ENCODE data around the gene CCDC88C. TPM values are rescaled to one million over a fixed set of nuclear protein-coding genes. Genes with fewer than 3 reads are reported as not detected.

CCDC88C gene
- total RNA-seq, 2 experiments from 2014 or later = 269 to 287 TPM

DNA sequence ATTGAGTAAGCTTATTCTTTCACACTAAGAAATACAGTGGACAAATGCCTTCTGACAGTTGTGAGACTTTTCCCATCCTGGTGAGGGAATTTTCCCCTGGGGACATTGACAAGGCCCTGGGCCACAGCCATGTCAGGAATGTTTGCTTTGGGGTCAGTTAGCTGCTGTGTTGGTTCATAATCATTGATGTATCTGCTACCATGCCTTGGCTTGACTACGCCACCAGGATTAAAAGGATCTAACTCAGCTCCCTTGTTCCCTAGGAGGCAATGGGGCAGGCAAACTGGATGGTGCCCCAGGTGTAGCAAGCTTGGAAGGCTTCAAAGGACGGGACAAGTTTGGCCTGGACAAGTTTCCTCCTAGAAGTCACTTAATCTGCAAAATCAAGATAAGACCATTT, 3.1 kb upstream of the CCDC88C start:
- H3K4me1 Mint-ChIP-seq (ENCODE audit: low read depth) = peaks cover 32% of the 10 kb centered on the region
- Histone ChIP-seq H3K27me3 (ENCODE audit: control insufficient read depth in 1 of 2, insufficient read depth in 2 of 2, low read length in 2 of 2) (no peaks in the 10 kb centered on the region), H3K36me3 (ENCODE audit: insufficient read depth, low read length) (peaks cover 2% of the 10 kb centered on the region), H3K4me1 (ENCODE audit: insufficient read depth, low read length) (peaks cover 14% of the 10 kb centered on the region), H3K9me3 (ENCODE audit: control insufficient read depth in 1 of 2, insufficient read depth in 1 of 2, low read length in 2 of 2) (no peaks in the 10 kb centered on the region), H3K27ac (ENCODE audit: low read depth in 1 of 2, low read length in 2 of 2) (no peak overlapping the region), H3K4me3 (ENCODE audit: low read length) (no peak overlapping the region)
- ChIA-PET POLR2A (interaction anchor here (1.0 to 12.0 kb wide), 7 partner anchors 20 to 107 kb away, joined by 3 to 294 read pairs (median 4); partner anchors contain the start of gene PPP4R3A), CTCF (interaction anchor here (0.8 to 5.6 kb wide), 4 partner anchors 21 to 243 kb away, joined by 3 to 53 read pairs (median 4); no protein-coding TSS in a partner anchor)
- peak overlapping the region; percentile 30 for H3K4me3 Mint-ChIP-seq
- no peaks in the 10 kb centered on the region for H3K27me3 Mint-ChIP-seq
- peaks cover 13% of the 10 kb centered on the region for H3K36me3 Mint-ChIP-seq (ENCODE audit: low read depth)
- peak in 1 of 14 experiments; percentile 10 for DNase-seq
- peak overlapping the region; percentile 66 for H3K27ac Mint-ChIP-seq
- no peaks in the 10 kb centered on the region for H3K9me3 Mint-ChIP-seq
- ATAC-seq (ENCODE audit: poor library complexity) = no peak
- TF ChIP-seq, protein P1, sequence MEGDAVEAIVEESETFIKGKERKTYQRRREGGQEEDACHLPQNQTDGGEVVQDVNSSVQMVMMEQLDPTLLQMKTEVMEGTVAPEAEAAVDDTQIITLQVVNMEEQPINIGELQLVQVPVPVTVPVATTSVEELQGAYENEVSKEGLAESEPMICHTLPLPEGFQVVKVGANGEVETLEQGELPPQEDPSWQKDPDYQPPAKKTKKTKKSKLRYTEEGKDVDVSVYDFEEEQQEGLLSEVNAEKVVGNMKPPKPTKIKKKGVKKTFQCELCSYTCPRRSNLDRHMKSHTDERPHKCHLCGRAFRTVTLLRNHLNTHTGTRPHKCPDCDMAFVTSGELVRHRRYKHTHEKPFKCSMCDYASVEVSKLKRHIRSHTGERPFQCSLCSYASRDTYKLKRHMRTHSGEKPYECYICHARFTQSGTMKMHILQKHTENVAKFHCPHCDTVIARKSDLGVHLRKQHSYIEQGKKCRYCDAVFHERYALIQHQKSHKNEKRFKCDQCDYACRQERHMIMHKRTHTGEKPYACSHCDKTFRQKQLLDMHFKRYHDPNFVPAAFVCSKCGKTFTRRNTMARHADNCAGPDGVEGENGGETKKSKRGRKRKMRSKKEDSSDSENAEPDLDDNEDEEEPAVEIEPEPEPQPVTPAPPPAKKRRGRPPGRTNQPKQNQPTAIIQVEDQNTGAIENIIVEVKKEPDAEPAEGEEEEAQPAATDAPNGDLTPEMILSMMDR (IDR thresholded peaks at IDR 0.05) = no peak
- intact Hi-C loops (cut with DNase I, micrococcal nuclease) = no loop called here

DNA sequence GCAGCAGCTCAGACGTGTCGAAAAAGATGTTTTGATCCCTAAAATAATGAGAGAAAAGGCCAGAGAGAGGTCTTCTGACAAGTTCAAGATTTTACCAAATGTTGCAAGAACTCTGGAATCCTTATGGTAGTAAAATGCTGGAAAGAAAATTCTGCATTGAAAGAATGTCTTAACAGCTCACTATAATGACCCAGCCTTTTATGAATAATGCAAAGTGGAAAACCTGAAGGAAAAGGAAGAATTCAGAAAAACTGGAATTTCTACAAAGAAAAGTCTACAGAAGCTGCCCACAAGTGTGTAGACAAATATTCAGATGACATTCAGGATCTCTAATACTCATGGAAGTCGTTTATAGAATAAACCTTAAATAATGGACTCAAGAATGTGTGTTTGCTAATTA, 1.8 kb upstream of the CCDC88C start:
- H3K9me3 ChIP-seq (ENCODE audit: control insufficient read depth in 1 of 2, insufficient read depth in 1 of 2, low read length in 2 of 2) = no peaks in the 10 kb centered on the region
- intact Hi-C loops (cut with DNase I, micrococcal nuclease) = loop anchor here (1.0 to 5.0 kb wide), 6 partner anchors 65 to 453 kb away; partner anchors contain the start of gene GPR68 (in 1 of the 2)
- DNase-seq = no peak
- peak overlapping the region; percentile 86 for H3K4me3 Mint-ChIP-seq
- H3K4me3 ChIP-seq (ENCODE audit: low read length) = no peak overlapping the region
- H3K9me3 Mint-ChIP-seq = no peaks in the 10 kb centered on the region
- H3K27ac Mint-ChIP-seq = peak overlapping the region; percentile 86
- peak overlapping the region; percentile 52 to 78 for H3K27ac ChIP-seq (ENCODE audit: low read depth in 1 of 2, low read length in 2 of 2)
- no peak for ATAC-seq (ENCODE audit: poor library complexity)
- TF ChIP-seq, protein P1 (IDR thresholded peaks at IDR 0.05) = no peak
- peaks cover 39% of the 10 kb centered on the region for H3K4me1 Mint-ChIP-seq (ENCODE audit: low read depth)
- peaks cover 26% of the 10 kb centered on the region for H3K4me1 ChIP-seq (ENCODE audit: insufficient read depth, low read length)
- no peaks in the 10 kb centered on the region for H3K27me3 Mint-ChIP-seq
- ChIA-PET CTCF (interaction anchor here (2.2 to 6.4 kb wide), 3 partner anchors 19 to 94 kb away, joined by 9 to 62 read pairs (median 53); no protein-coding TSS in a partner anchor), POLR2A (interaction anchor here (1.6 to 12.0 kb wide), 4 partner anchors 18 to 106 kb away, joined by 3 to 294 read pairs (median 30); no protein-coding TSS in a partner anchor)
- no peaks in the 10 kb centered on the region for H3K27me3 ChIP-seq (ENCODE audit: control insufficient read depth in 1 of 2, insufficient read depth in 2 of 2, low read length in 2 of 2)
- peaks cover 24% of the 10 kb centered on the region for H3K36me3 Mint-ChIP-seq (ENCODE audit: low read depth)
- peaks cover 9% of the 10 kb centered on the region for H3K36me3 ChIP-seq (ENCODE audit: insufficient read depth, low read length)

DNA sequence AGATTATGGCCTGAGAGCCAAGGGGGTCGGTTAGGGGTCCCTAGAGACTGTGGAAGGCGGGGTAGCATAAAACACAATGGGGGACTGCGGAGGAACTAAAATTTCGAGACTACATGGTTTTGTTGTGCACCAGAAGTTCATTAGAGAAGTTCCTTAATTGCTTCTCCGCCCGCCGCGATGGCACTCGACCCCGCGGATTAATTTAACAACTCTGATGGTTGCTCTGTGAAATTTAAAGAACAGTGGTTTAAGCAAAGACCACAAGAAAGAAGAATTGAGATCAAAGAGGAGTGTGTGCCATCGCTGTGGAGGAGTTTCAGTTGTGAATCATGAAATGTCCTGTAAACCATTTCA, 1.4 kb upstream of the CCDC88C start:
- CTCF ChIA-PET = interaction anchor here (1.0 to 6.4 kb wide), 9 partner anchors 19 to 103 kb away, joined by 4 to 62 read pairs (median 9); no protein-coding TSS in a partner anchor
- Mint-ChIP-seq H3K36me3 (ENCODE audit: low read depth) (peaks cover 28% of the 10 kb centered on the region), H3K27me3 (no peaks in the 10 kb centered on the region), H3K27ac (peak overlapping the region; percentile 86), H3K4me3 (peak overlapping the region; percentile 86), H3K4me1 (ENCODE audit: low read depth) (peaks cover 41% of the 10 kb centered on the region), H3K9me3 (no peaks in the 10 kb centered on the region)
- Histone ChIP-seq H3K4me1 (ENCODE audit: insufficient read depth, low read length) (peaks cover 30% of the 10 kb centered on the region), H3K27me3 (ENCODE audit: control insufficient read depth in 1 of 2, insufficient read depth in 2 of 2, low read length in 2 of 2) (no peaks in the 10 kb centered on the region), H3K27ac (ENCODE audit: low read depth in 1 of 2, low read length in 2 of 2) (peak overlapping the region; percentile 52 to 78), H3K4me3 (ENCODE audit: low read length) (peak overlapping the region; percentile 56), H3K9me3 (ENCODE audit: control insufficient read depth in 1 of 2, insufficient read depth in 1 of 2, low read length in 2 of 2) (no peaks in the 10 kb centered on the region), H3K36me3 (ENCODE audit: insufficient read depth, low read length) (peaks cover 13% of the 10 kb centered on the region)
- ATAC-seq (ENCODE audit: poor library complexity) (peak; percentile 11), DNase-seq (peak in 7 of 14 experiments; percentile 39 to 88 (median 69))
- POLR2A ChIA-PET = interaction anchor here (0.9 to 12.0 kb wide), 9 partner anchors 18 to 106 kb away, joined by 3 to 294 read pairs (median 12); no protein-coding TSS in a partner anchor
- intact Hi-C loops (cut with DNase I, micrococcal nuclease) = loop anchor here (1.0 to 5.0 kb wide), 6 partner anchors 64 to 453 kb away; partner anchors contain the start of gene GPR68 (in 1 of the 2)
- TF ChIP-seq, protein P1 (IDR thresholded peaks at IDR 0.05) = peak; percentile 59
